HG03108 (cell line): ENCODE data around the gene CACNA2D1.

ENCODE experiments used
- ATAC-seq: cut with Tn5 transposase; IDR thresholded peaks from one replicate; pipeline ENCODE4 v1.9.1; 2021; ENCODE audit warnings: moderate library complexity; ENCODE audit not compliant: unreplicated experiment

The CACNA2D1 gene

DNA sequence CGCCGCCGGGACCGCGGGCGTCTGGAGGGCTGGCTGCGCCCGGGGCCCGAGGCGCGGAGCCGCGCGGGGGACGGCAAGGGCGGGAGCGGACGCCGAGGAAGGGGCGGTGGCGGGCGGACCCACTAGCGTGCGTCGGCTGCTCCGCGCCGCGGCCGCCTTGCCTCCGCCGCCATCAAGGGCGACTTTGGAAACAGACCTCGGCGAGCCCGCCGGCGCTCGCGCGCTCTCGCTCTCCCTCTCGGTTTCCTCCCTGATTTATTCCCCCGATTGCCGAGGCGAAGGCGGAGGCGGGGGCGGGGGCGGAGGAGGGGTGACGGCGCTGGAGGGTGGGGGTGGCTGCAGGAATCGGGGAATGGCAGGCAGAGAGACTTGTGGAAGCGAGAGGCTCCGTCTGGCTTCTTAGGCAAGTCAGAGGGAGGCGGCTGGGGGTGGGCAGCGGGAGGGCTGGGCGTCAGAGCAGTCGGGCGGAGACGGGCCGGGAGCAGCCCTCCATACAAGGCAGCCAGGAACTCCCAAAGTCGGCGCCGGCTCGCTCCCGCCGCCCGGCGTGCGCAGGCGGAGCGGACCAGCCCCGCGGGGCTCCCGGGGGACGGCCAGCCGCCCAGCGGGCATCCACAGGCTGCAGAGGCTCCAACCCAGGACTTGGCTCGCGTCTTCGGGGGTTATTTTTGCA lies at the start of gene CACNA2D1:
TSS of gene CACNA2D1 (minus strand) at position 231 of the 673 bp plus-strand sequence.
- no peak for ATAC-seq

DNA sequence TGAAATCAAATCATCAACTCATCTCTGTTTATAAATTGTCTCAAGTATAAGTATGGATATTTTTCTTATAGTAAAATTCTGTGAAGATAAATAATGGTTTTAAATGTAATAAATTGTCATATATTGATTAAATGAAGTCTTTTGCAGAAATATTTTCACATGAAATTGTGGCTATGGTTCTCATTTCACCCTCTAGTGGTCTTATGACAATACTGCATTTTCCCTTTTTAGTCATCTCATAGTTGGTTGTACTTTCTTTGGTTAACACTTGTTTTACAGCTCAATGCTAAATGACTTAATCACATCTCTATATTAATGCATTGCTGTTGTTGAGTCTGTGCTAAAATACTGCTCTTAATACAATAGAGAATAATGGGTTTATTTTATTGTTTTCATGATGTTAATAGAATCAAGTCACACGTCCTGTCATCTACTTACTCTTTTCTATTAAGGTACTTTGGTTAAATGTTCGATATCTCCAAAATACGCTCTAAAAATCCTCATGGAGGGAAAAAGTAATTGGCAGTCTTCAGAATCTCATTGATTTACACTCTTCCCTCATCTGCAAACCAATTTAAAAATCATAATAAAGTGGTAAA lies 38.0 kb upstream of the CACNA2D1 start:
- no peak for ATAC-seq

DNA sequence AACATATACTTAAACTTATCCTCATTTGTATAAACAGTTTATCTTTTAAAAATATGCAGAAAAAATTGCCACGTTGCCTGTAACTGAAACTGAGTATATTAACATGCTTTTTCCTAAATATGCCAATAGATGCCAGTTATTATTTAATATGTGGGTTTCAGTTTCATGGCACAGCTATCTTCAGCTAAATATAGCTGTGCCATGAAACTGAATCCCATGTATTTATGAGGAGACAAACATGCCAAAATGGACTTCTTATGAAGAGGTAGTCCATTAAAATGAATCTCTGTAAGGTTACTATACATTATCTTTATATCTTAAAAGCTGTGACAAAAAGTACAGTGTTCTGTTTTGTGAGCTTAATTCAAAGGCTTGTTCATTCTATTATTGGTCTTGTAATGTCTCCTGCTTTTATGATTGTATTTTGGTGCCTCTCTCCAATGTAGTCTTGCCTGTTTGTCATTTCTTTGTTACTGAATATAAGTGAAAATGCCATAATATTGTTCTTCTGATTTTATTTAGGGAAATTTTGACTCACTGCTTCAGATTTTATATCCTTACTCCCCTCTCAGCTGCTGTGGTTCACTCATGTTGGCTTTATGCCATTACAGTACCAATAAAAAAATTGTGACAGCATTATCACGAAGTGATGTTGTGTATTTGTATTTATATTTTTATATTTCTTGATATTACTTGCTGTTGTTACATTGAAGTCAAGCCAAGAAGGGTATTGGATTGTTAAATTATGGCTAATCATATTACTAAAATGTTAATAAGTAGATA lies 34.3 kb upstream of the CACNA2D1 start:
- no peak for ATAC-seq

DNA sequence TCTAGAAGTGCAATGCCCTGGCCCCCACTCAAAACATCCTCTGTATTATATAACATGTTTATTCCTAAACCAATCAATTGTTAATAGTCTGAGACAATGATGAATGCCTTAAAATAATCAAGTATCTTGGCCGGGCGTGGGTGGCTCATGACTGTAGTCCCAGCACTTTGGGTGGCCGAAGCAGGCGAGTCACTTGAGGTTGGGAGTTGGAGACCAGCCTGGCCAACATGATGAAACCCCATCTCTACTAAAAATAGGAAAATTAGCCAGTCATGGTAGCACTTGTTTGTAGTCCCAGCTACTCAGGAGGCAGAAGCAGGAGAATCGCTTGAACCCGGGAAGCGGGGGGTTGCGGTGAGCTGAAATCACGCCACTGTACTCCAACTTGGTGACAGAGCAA lies 29.4 kb upstream of the CACNA2D1 start:
- no peak for ATAC-seq

DNA sequence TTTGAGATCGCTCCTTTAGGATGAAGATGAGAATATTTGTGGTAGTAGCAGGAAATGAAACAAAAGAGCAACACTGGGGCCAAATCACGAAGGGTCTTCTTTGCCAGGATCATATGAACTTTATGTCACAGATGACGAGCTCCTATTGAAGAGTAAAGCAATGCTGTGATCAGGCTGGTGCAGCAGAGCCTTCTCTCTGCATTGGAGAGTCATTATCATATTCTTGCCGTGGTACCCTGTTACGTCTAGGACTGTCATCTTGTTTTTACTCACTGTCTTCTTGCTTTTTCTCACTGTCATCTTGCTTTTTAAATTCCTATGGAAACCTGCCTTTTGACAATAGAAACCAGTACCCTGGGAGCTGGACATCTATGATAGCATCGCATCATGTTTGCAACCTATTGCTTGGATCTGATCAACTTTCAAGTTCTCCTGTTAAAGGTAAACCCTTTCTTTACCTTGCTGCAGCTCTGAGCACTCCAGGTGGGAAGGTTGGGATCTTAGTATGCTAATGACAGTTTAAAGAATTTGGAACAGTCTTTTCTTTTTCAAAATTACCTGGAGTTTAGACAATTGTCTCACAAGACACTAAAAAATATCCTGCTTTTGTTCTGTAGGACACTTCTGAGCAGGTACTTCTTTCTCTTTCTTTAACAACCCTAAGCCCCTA lies 27.9 kb upstream of the CACNA2D1 start:
- ATAC-seq: no peak

DNA sequence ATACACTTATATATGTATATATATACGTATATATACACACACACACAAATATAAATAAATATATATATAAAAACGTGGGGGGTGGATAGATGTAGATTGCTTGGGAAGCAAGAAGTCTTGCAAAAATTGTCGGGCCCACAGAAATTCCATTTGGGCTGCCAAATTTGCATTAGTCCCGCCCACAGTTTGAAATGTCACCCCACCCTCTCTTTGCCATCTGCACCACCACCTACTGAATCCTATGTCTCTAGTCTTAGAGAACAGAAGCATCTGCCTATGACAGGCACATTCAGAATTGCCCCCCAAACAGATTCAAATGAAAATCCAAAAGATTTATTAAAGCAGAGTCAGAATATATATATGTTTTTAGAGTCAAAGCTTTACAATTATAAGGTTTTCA lies 25.6 kb upstream of the CACNA2D1 start:
- ATAC-seq: no peak

DNA sequence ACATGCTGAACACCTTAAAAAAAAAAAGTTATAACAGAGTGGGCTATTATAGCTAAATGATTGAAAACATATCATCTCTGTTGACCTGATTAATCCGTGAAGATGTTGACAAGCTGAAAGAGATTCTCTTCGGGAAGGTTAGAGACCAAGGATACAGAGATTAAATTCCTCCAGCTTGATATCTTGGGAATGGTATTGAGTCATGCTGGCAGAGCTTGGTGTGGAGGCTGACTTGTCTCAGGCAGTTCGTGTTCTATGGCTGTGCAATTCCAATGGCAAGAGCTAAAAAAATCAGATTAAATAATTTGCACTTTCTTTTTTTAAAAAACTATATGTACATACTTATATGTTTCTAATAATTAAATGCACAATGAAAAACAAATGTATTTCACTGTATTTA lies 24.9 kb upstream of the CACNA2D1 start:
- no peak for ATAC-seq

DNA sequence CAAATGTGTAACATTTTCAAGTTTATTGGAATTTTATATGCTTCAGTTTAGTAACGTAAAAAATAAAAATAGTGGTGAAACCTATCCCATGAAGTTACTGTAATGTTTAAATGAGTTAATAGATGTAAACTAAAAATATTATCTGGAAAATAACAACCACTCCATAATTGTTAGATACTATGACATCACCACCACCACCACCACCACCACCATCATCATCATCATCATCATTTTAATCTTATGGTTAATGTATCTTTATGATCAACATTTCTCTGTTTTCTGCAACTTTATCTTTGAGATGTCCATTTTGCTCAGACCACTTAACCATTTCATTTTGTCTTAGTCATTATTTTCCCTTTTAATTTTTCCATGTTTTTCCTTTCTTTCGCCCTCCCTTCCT lies 23.4 kb upstream of the CACNA2D1 start:
- ATAC-seq: no peak

DNA sequence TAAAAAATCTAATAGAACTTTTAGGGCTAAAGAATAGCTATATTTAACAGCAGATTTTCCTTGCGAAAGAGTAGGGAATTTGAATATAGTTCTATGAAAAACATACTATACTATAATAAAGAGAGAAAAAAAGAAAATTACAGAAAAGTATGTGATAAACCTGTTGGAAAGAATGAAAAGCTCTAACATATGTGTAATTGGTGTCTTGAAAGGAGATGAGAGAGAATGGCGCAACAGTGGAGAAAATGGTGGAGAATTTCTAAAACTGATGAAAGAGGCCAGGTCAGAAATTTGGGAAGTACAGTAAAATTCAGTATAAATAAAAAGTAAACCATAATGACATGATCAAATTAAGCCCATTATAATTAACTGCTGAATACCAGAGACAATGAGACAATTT lies 20.8 kb upstream of the CACNA2D1 start:
- ATAC-seq: no peak

DNA sequence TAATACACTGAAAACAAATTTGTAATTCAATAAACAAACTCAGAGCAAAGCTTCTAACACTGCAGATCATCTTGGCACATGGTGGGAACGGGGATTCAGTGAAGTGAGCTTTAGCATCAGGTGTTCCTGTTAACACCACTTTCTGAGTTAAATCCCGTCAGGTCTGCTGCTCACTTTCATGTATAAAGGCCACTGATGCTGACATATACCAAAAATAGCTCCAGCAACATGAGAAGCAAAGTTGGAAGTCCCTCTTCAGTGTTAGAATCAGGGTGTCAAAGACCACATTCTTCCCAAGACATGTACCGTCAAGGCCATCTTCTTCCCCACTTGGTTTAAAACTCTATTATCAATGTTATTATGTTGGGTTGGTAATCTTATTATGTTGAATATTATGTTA lies 11.7 kb upstream of the CACNA2D1 start:
- no peak for ATAC-seq

DNA sequence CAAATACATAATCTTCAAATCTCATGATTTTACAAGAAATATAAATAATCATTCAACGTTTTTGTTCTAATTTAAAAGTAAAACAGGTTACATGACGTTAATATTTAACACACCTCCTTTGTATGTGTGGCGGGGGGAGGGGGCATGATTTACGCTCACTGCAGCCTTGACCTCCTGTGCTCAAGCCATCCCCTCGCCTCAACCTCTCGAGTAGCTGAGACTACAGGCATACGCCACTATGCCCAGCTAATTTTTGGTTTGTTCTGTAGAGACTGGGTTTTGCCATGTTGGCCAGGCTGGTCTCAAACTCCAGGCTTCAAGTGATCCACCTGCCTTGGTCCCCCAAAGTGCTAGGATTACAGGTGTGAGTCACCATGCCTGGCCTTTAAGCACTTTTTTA lies 7.2 kb upstream of the CACNA2D1 start:
- no peak for ATAC-seq

DNA sequence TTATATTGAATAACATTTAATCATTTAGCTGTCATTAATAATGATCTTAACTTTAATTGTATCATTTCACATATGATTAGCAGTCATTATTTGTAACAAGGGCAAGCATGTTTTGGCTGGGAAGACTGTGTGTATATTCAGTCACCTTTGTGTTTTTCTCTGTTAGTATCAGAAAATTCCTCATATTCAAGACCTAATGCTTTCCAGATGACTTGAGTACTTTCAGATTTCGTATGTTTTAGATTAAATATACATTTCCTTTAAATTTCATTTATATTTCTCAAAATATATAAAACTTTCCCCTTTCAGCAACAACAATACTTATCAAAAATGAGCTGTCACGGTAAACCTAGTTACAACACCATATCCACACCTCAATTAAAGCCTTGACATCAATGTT lies 6.3 kb upstream of the CACNA2D1 start:
- no peak for ATAC-seq

DNA sequence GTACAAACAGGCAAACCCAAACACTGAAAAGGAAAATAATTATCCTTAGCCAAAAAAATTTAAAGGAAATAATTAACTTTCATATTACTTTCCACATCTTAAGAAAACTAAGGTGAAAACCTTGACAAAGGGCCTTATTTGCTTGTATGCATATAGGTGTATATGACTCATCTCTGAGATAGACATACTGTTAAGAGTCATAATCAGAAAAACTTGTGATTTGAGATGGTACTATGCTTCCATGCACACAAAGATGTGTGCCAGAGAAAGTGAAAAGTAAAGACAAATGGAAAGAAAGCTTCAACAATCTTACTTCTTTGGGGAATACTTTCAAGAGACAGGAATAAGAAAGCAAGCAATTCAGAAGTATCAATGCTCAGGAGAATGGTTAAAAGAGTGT lies 3.3 kb upstream of the CACNA2D1 start:
- ATAC-seq: no peak

DNA sequence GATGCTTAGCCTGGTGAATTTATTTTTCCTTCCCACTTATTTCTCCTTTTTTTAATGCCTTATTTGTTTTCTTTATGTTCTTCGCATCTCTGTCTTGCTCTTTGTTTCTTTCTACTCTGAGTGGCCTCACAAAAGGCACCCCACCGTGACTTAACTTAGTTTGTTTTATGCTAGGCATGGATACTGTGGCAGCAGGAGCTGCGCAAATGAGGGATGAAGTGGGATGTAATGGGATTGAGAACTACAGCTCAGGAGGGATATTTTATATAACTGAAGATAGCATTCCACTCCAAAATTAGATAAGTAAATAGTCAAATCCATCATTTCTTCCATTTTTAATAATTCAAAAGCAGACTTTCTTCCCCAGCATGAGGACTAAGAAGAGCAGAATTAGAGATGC lies 1.7 kb upstream of the CACNA2D1 start:
- no peak for ATAC-seq

DNA sequence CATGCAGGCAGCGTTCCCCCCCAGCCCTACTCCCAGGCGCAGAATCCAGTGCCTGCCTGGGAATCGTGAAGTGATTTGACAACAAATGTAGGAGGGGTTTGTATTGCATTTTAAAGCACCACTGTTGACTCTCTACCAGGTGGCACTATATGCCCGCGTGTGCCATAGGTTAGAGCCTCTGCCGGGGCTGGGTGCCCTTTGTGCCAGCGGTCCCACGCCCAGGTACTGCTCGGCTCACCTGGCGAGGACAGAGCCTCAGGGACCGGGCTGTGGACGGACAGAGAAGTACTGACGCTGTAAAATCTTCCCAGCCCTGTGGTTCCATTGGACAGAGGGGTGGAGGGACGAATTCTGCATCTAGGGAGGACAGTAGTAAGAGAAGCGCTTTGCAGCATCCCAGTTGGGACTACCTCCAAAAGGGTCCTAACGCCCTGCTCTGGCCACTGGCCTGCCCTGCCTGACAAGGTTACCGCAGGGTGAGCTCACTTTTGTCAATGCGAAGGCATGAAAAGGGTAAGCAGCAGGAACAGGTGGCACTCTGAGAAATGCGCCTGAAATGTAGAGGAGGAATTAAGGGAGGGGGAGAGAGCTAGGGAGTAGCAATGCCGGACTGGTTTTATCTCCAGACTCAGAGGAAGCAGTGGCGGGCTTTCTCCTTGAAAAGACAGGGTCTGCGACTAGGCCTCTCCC lies 788 bp upstream of the CACNA2D1 start:
- ATAC-seq: no peak

DNA sequence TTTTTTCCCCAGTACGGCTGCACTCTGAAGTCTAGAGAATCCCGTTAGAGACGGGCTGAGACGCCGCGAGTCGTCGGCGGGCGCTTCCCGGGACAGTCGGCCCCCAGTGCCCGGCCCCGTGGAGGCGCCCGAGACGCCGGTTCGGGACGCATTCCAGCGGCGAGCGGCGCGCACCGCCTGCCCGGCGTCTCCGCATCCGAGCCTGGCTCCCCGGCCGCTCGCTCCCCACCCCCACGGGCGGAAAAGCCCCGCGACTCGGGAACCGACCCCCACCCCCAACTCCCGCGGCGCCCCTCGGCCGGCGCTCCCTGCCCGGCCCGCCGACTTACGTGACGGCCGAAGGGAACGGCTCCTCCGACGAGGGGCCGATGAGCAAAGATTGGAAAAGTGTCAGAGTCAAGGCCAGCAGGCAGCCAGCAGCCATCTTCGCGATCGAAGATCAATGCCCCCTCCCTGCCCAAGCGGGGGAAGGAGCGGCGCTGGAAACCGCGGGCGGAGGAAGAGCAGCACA lies 486 bp downstream of the CACNA2D1 start:
- no peak for ATAC-seq

DNA sequence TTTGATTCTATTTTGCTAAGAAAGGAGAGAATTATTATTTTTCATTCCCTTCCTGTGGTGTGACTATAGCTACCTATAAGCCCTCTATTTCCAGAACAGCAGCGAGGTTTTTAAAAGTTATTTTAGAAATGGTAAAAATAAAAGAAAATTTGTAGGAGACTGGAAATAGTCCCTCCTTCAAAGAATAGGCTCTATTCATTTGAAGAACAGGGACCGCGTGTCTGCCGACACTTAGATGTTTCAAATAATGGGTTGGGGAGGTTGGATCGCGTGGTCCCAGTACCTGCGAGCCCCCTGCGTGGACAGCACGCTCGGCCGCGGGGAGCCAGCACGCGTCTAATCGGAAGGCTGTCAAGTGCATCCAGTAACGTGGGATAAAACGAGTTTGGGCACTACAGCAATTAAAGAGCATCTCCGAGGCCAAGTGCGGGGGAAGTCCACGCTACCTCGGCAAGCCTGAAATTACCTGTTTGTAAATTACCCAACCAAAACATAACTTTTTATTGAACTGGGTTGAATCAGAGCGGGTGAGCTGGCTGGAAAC lies 1.0 kb downstream of the CACNA2D1 start:
- ATAC-seq: no peak

DNA sequence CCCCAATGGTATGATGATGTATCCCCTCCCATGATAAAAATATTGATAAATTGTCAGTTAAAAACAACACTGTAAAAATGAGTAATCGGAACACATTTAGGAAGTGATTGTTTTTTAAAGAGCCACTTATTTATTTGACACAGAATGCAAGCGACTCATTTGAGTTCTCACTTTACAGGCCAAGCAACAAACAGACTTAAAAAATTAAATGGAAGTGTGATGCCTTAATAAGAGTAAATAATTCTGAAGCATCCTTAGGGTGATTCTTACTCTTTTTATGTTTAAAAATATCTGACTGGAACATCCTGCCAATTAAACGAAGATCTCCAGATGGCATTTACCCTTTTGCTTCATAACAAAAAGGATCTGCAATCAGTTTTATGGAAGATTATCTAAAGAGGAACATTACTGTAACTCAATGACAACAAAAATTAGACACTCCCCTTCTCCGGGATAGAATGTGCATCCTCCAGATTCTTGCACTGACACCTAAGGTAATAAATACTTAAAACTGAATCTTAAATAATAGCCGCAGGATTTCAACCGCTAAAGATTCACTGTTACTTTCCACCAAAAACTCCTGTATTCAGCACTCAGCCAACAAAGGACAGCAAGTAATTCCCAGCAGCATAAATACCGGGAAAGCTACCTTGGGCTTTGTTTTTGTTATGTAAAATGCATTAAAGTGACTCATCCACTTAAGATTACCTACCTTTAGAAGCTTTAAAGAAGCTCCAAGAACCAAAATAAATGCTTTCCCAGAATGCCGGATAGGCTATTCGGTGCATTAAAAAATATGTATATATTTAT lies 1.7 kb downstream of the CACNA2D1 start:
- ATAC-seq: no peak

DNA sequence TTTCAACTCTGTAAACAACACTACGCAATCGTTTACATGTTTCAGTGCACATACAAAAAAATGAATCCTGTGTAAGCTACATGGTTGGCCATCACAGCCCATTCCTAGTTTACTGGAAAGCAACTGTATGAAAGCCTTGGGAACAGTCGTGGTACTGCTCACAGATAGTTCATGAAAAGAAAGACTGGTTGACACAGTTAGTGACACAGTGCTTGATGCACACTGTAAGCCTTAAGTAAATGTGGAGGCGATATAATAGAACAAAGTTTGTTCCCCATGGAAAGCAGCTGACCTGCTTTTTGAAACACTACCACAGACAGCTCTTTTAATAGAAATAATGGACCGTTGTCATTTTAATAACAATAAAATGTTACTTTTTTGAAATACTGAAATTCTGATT lies 5.1 kb downstream of the CACNA2D1 start:
- ATAC-seq: no peak

DNA sequence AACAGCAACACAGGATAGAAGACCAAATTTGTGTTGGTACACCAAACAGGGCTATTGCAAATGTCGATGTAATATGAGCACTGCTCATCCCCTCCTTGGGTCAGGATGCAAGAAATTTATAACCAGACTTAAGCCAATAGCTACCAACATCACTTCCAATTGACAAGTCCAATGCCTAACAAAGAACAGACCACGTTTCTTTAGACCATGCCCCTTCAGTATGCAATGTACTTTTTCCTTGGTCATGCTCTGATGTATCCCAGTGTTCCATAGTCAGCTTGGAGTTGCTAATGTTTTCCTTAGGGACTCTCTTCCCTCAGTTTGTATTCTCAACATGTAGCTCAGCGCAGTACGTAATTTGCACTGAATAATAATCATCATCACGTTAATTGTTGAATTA lies 7.8 kb downstream of the CACNA2D1 start:
- no peak for ATAC-seq
